Measurements from ENCODE around the gene TOMM40. TPM values are rescaled to one million over a fixed set of nuclear protein-coding genes. Genes with fewer than 3 reads are reported as not detected.

TOMM40 gene
- 84.5 and 110 TPM in 2 replicates for total RNA-seq (2016; rRNA removed; fragmentation: Illumina TruSeq; extraction: Trizol)
- 53.8 and 61.2 TPM in 2 replicates for total RNA-seq (2016; cell fraction: cytosol; rRNA removed; fragmentation: Illumina TruSeq; extraction: Trizol; ENCODE audit: low read depth)
- 80.8 and 107 TPM in 2 replicates for total RNA-seq (2016; cell fraction: insoluble cytoplasmic fraction; rRNA removed; fragmentation: Illumina TruSeq; extraction: Trizol)
- total RNA-seq (2016; cell fraction: membrane; rRNA removed; fragmentation: Illumina TruSeq; extraction: Trizol), result 83.6 and 90.9 TPM in 2 replicates
- 53.3 and 59.8 TPM in 2 replicates for total RNA-seq (2016; cell fraction: nucleus; rRNA removed; fragmentation: Illumina TruSeq; extraction: Trizol)
- polyA plus RNA-seq (2011; rRNA removed), result 72.0 and 80.8 TPM in 2 replicates
- polyA plus RNA-seq (2011; cell fraction: cytosol; rRNA removed), result 70.1 and 101 TPM in 2 replicates
- 86.1 and 90.7 TPM in 2 replicates for polyA plus RNA-seq (2011; cell fraction: nucleus; rRNA removed)
- polyA plus RNA-seq (2012), result 50.6 and 56.9 TPM in 2 replicates
- 78.5 and 80.1 TPM in 2 replicates for polyA plus RNA-seq (2016; cell fraction: cytosol; fragmentation: Illumina TruSeq; extraction: Trizol; ENCODE audit: low read depth)
- 123 and 139 TPM in 2 replicates for polyA plus RNA-seq (2016; cell fraction: insoluble cytoplasmic fraction; fragmentation: Illumina TruSeq; extraction: Trizol; ENCODE audit: low read depth)
- polyA plus RNA-seq (2016; cell fraction: membrane; fragmentation: Illumina TruSeq; extraction: Trizol; ENCODE audit: low read depth), result 85.7 and 87.8 TPM in 2 replicates
- 130 and 133 TPM in 2 replicates for polyA plus RNA-seq (2016; cell fraction: nucleus; fragmentation: Illumina TruSeq; extraction: Trizol; ENCODE audit: insufficient read depth, low read depth)
- 89.9 and 116 TPM in 2 replicates for polyA minus RNA-seq (2011; rRNA and poly(A)+ RNA removed; ENCODE audit: low replicate concordance)
- 25.4 and 31.5 TPM in 2 replicates for polyA minus RNA-seq (2011; cell fraction: cytosol; rRNA and poly(A)+ RNA removed)
- polyA minus RNA-seq (2011; cell fraction: nucleus; rRNA and poly(A)+ RNA removed), result 14.4 and 14.8 TPM in 2 replicates
- Bru-seq, nascent RNA, result percentile 80 among the genes with signal in this experiment
- BruChase-seq, experiment 1, labeled RNA remaining after a 6-hour chase, result percentile 94 among the genes with signal in this experiment
- percentile 88 among the genes with signal in this experiment for BruChase-seq, experiment 2, labeled RNA remaining after a 2-hour chase
- long read RNA-seq, experiment 1, transcript TOMM40-203 (9 exons, 1,725 nt), result minor isoform, 43 of 189 reads
- long read RNA-seq, experiment 1, transcript TOMM40-201 (10 exons, 1,707 nt), result minor isoform, 29 of 189 reads
- long read RNA-seq, experiment 1, transcript TOMM40-202 (10 exons, 1,709 nt), result major isoform, 101 of 189 reads
- long read RNA-seq, experiment 1, partial matches to known transcripts, result 5 of 189 reads
- long read RNA-seq, experiment 1, other reads (novel, unspliced or antisense), result 11 of 189 reads
- long read RNA-seq, experiment 2, transcript TOMM40-202 (10 exons, 1,709 nt), result major isoform, 139 of 333 reads
- long read RNA-seq, experiment 2, transcript TOMM40-203 (9 exons, 1,725 nt), result minor isoform, 83 of 333 reads
- long read RNA-seq, experiment 2, transcript TOMM40-201 (10 exons, 1,707 nt), result minor isoform, 32 of 333 reads
- long read RNA-seq, experiment 2, partial matches to known transcripts, result 40 of 333 reads
- long read RNA-seq, experiment 2, other reads (novel, unspliced or antisense), result 37 of 333 reads

DNA sequence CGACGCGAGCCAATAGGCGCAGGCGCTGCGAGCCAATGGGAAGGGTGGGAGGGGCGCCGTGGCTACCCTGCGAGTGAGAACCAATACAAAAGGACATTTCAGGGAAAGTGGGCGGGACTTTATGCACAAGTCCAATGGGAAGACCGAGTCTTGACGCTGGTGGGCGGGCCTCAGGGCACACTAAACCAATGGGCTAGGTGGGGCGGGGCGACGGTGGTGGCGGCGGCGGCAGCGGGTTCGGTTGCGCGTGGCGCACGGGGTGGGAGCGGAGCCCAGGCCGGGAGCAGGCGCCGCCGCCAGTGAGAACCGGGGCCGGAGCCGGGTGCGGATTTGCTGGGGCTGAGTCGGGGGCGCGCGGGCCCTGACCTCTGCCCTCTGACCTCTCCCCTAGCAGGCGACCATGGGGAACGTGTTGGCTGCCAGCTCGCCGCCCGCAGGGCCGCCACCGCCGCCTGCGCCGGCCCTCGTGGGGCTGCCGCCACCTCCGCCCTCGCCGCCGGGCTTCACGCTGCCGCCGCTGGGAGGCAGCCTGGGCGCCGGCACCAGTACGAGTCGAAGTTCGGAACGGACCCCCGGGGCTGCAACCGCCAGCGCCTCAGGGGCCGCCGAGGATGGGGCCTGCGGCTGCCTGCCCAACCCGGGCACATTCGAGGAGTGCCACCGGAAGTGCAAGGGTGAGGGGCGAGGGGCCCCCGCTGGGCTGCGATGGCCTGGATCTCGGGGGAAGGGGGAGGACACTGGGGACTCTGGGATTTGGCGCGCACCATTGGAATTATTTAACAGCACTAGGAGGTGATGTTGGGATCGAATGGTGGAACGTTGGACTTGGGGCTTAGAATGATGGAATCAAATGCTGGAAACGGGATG, at the start of gene TOMM40:
Gene TOMM40 (plus strand): TSS at position 239 of the 867 bp plus-strand sequence. CDS start 162 bp downstream, at position 401.
- Histone ChIP-seq H3K4me1 (ENCODE audit: insufficient read depth, low read length) (peaks cover 28% of the 10 kb centered on the region), H3K9ac (ENCODE audit: insufficient read depth, low read depth, low read length) (peak within 1 kb of the TSS; percentile 92), H3K4me3 (replicated peaks in 1 of 3; ENCODE audit: insufficient read depth in 1 of 3, low read depth in 2 of 3, low read length in 3 of 3) (peak within 1 kb of the TSS; percentile 82 to 94 (median 93)), H3K79me2 (ENCODE audit: insufficient read depth, low read length) (peaks cover 36% of the 10 kb centered on the region), H3K27me3 (ENCODE audit: control insufficient read depth in 1 of 2, insufficient read depth in 2 of 2, low read length in 2 of 2) (no peaks in the 10 kb centered on the region; a peak in 1 of 5 replicates), H2AFZ (ENCODE audit: low read length) (no peak within 1 kb of the TSS), H3K27ac (ENCODE audit: extremely low read length, insufficient read depth, low read length) (peak within 1 kb of the TSS; percentile 94), H3K4me2 (ENCODE audit: low read depth, low read length) (peak within 1 kb of the TSS; percentile 97), H3K36me3 (replicated peaks in 1 of 2; ENCODE audit: control insufficient read depth in 1 of 2, insufficient read depth in 2 of 2, low read length in 2 of 2) (peaks cover 25 to 47% of the 10 kb centered on the region in 2 experiments), H3K9me3 (ENCODE audit: low read length) (no peaks in the 10 kb centered on the region), H4K20me1 (ENCODE audit: insufficient read depth, low read length) (no peaks in the 10 kb centered on the region)
- WGBS (ENCODE audit: low lambda C conversion rate), result 1% methylated on average over 42 of the region's 81 CpGs
- CTCF ChIA-PET (ENCODE audit: low intra/inter-chr PET ratio, low total read pairs), result no interaction called here
- in situ Hi-C loops (cut with HindIII; ENCODE audit: extremely low pct_ligation_motif_present, low pct_unique_long_range_greater_than_20kb), result no loop called here
- intact Hi-C loops (cut with micrococcal nuclease; ENCODE audit: unreplicated experiment), result loop anchor here (2.0 kb wide), 1 partner anchor 44 kb away; the partner anchor contains the start of gene NECTIN2
- POLR2A ChIA-PET, result interaction anchor here (0.6 to 2.4 kb wide), 21 partner anchors 12 to 155 kb away, joined by 3 to 33 read pairs (median 9); partner anchors contain the start of genes APOC1, APOC2, APOE and CLPTM1
- ATAC-seq, result peak; percentile 0
- peak; percentile 99 for DNase-seq (ENCODE audit: low spot score)
- FAIRE-seq, result no peak
- BruUV-seq (replicated peaks), result no TSS peak
- peak; percentile 26; the same call in 1 of the 2 replicates for TF ChIP-seq SALL2 (CRISPR knock-in tag; IDR thresholded peaks at IDR 0.05)
- no peak for TF ChIP-seq KMT2B (CRISPR knock-in tag; IDR thresholded peaks at IDR 0.05)
- TF ChIP-seq SOX13 (IDR thresholded peaks at IDR 0.05), result peak; percentile 80
- no peak for TF ChIP-seq SOX13 (CRISPR knock-in tag; conservative IDR thresholded peaks at IDR 0.05 in 1 of 2, IDR thresholded peaks at IDR 0.05 in 1 of 2)
- TF ChIP-seq, protein P1, sequence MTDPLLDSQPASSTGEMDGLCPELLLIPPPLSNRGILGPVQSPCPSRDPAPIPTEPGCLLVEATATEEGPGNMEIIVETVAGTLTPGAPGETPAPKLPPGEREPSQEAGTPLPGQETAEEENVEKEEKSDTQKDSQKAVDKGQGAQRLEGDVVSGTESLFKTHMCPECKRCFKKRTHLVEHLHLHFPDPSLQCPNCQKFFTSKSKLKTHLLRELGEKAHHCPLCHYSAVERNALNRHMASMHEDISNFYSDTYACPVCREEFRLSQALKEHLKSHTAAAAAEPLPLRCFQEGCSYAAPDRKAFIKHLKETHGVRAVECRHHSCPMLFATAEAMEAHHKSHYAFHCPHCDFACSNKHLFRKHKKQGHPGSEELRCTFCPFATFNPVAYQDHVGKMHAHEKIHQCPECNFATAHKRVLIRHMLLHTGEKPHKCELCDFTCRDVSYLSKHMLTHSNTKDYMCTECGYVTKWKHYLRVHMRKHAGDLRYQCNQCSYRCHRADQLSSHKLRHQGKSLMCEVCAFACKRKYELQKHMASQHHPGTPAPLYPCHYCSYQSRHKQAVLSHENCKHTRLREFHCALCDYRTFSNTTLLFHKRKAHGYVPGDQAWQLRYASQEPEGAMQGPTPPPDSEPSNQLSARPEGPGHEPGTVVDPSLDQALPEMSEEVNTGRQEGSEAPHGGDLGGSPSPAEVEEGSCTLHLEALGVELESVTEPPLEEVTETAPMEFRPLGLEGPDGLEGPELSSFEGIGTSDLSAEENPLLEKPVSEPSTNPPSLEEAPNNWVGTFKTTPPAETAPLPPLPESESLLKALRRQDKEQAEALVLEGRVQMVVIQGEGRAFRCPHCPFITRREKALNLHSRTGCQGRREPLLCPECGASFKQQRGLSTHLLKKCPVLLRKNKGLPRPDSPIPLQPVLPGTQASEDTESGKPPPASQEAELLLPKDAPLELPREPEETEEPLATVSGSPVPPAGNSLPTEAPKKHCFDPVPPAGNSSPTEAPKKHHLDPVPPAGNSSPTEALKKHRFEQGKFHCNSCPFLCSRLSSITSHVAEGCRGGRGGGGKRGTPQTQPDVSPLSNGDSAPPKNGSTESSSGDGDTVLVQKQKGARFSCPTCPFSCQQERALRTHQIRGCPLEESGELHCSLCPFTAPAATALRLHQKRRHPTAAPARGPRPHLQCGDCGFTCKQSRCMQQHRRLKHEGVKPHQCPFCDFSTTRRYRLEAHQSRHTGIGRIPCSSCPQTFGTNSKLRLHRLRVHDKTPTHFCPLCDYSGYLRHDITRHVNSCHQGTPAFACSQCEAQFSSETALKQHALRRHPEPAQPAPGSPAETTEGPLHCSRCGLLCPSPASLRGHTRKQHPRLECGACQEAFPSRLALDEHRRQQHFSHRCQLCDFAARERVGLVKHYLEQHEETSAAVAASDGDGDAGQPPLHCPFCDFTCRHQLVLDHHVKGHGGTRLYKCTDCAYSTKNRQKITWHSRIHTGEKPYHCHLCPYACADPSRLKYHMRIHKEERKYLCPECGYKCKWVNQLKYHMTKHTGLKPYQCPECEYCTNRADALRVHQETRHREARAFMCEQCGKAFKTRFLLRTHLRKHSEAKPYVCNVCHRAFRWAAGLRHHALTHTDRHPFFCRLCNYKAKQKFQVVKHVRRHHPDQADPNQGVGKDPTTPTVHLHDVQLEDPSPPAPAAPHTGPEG (CRISPR knock-in tag; IDR thresholded peaks at IDR 0.05), result no peak
- 0 out of 2 replicates have a peak, but pooled peaks have one; percentile 45 for TF ChIP-seq ELF1 (CRISPR knock-in tag; IDR thresholded peaks at IDR 0.05)
- TF ChIP-seq RBFOX2 (IDR thresholded peaks at IDR 0.05; ENCODE audit: low read depth, low read length), result peak; percentile 92
- TF ChIP-seq RAD21 (CRISPR knock-in tag; IDR thresholded peaks at IDR 0.05), result peak; percentile 75
- TF ChIP-seq ZNF678 (CRISPR knock-in tag; IDR thresholded peaks at IDR 0.05), result no peak; the same call in 1 of the 2 replicates

All from HepG2 (cell line).